ENCODE data around the gene CLN6. TPM values are rescaled to one million over a fixed set of nuclear protein-coding genes. Genes with fewer than 3 reads are reported as not detected.
A peak's percentile ranks its signal among the peaks of the same experiment; 100 is the strongest.

Gene CLN6
- total and polyA plus RNA-seq, 8 donors = 6.4 to 151 (median 17.3) TPM

DNA sequence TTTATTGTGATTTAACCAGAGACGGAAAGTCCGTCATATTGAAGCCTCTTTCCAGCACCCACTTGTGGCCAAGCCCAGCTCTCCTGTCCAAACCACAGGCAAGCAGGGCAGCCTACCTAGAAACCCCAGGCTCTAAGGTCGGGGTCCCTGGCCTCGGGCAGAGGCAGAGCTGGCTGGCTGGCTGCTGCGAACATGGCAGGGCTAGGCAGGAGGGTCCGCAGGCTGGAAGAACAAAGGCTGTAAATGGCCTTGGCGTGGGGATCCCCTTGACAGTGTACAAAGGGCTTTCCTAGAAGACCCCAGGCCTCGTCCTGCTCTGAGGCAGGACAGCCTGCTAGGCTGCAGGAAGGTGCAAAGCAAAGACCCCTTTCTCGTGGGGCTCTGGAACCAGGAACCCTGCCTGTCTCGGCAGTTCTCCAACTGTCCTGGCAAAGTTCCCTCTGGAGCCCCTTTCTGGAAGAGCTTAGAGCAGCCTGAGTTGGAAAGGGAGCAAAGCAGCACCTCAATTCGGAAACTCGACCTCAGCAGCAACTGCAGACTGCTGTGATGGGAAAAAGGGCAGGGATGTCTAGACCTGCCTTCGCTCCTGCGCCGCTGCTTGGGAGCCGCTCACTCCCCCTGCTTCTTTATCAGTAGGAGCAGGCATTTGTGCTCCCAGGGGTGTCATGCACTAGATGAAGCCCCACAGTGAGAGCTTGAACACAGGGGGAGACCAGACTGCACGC, 32.9 kb downstream of the CLN6 start:
- peaks cover 23 to 51% (median 30%) of the 10 kb centered on the region in 4 donors for H3K36me3 ChIP-seq
- H3K27me3 ChIP-seq = no peaks in the 10 kb centered on the region
- no peaks in the 10 kb centered on the region for H3K9me3 ChIP-seq
- no peak overlapping the region for H3K4me3 ChIP-seq
- peaks cover 8 to 38% (median 16%) of the 10 kb centered on the region in 4 donors for H3K4me1 ChIP-seq
- 72 to 91% (median 89%) methylated on average over 15 to 17 of the region's 17 CpGs for WGBS, 5 donors
- TF ChIP-seq EP300 (IDR thresholded peaks at IDR 0.05) (no peak), POLR2AphosphoS5 (IDR thresholded peaks at IDR 0.05) (no peak), POLR2A (IDR thresholded peaks at IDR 0.05) (no peak)
- TF ChIP-seq, protein P1, sequence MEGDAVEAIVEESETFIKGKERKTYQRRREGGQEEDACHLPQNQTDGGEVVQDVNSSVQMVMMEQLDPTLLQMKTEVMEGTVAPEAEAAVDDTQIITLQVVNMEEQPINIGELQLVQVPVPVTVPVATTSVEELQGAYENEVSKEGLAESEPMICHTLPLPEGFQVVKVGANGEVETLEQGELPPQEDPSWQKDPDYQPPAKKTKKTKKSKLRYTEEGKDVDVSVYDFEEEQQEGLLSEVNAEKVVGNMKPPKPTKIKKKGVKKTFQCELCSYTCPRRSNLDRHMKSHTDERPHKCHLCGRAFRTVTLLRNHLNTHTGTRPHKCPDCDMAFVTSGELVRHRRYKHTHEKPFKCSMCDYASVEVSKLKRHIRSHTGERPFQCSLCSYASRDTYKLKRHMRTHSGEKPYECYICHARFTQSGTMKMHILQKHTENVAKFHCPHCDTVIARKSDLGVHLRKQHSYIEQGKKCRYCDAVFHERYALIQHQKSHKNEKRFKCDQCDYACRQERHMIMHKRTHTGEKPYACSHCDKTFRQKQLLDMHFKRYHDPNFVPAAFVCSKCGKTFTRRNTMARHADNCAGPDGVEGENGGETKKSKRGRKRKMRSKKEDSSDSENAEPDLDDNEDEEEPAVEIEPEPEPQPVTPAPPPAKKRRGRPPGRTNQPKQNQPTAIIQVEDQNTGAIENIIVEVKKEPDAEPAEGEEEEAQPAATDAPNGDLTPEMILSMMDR (IDR thresholded peaks at IDR 0.05) = no peak
- no peak for DNase-seq
- peak overlapping the region in 1 of 5 donors; percentile 4 for H3K27ac ChIP-seq
- intact Hi-C loops (cut with DNase I; ENCODE audit: low total_unique reads) = no loop called here

DNA sequence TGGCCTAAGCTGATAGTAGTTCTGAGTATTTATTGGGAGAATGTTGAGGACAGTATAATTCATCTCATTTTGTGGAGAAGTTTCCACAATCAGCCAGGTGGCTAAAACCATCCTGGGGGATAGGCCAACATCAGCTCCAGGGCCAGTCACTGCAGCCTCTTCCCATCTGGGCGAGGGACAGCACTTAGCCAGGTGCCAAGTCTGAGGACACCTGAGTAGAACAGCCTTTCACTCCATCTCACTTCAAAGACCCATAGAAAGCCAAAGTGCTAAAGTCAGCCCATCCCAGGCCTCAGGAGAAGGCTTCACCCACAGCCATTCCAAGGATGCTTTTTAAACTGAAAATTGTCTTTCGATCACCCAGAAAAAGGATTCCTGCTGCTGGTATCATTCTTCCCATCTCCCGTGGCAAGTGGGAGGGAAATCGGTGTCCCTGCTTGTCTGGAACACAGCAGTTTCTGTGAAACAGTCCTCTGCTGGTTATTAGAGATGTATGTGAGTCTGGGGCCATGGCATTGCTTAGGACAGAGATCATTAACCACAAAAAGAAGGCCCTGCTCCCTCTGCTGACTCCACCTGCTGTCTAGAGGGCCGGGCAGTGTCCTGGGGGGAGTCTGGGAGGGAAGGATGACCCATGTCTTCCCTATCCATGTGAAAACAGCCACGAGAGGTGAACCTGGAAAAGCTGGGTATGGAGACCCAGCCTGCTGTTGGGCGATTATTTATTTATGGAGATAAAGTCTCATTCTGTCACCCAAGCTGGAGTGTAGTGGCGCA, 34.0 kb downstream of the CLN6 start:
- Histone ChIP-seq H3K27me3 (no peaks in the 10 kb centered on the region), H3K9me3 (no peaks in the 10 kb centered on the region), H3K4me3 (no peak overlapping the region), H3K27ac (peak overlapping the region in 1 of 5 donors; percentile 19), H3K36me3 (peaks cover 23 to 55% (median 35%) of the 10 kb centered on the region in 4 donors), H3K4me1 (peaks cover under 1 to 35% (median 8%) of the 10 kb centered on the region in 4 donors)
- DNase-seq = no peak
- TF ChIP-seq POLR2AphosphoS5 (IDR thresholded peaks at IDR 0.05) (no peak), POLR2A (IDR thresholded peaks at IDR 0.05) (no peak), EP300 (IDR thresholded peaks at IDR 0.05) (no peak)
- TF ChIP-seq, protein P1 (IDR thresholded peaks at IDR 0.05) = no peak
- WGBS, 5 donors = 88 to 94% (median 89%) methylated on average over 7 to 8 of the region's 8 CpGs
- intact Hi-C loops (cut with DNase I; ENCODE audit: low total_unique reads) = no loop called here

DNA sequence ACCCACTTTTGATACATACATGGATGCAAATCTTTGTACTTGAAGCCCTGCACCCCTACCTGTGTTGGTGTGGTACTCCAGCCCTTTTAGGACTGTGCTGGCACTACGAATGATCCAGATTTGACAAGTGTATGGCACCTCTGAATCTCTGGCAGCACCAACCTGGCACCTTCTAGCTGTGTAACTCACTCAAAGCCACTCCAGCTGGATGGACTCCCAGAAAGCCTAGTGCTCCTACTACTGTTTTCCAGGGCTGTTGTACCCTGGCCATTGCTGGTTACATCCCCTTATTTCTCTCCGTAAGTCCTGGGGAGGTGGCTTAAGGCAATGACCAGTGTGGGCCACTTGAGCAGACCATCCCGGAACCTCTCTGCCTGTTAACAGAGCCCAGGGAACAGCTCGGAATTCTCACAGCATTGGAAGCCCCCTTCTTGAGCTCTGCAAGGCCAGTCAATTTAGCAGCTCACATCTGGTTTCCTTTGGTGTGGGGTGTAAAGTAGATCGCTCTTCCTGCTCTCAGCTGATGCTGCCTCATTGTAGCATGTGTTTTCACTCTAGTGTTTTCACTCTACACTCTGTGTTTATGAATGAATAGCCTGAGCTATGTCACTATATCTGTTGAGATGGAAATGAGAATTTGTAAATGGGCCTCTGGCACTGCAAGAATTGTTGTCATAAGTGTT, 36.6 kb downstream of the CLN6 start:
- WGBS, 5 donors = 71 to 94% (median 88%) methylated on average over 5 of the region's 5 CpGs
- peak overlapping the region in 1 of 5 donors; percentile 22 for H3K27ac ChIP-seq
- TF ChIP-seq EP300 (IDR thresholded peaks at IDR 0.05) (no peak), POLR2AphosphoS5 (IDR thresholded peaks at IDR 0.05) (no peak), POLR2A (IDR thresholded peaks at IDR 0.05) (no peak)
- TF ChIP-seq, protein P1 (IDR thresholded peaks at IDR 0.05) = no peak
- H3K9me3 ChIP-seq = no peaks in the 10 kb centered on the region
- DNase-seq = peak in 1 of 2 donors; percentile 52
- H3K4me1 ChIP-seq = peaks cover 0 to 32% (median 9%) of the 10 kb centered on the region in 4 donors
- no peaks in the 10 kb centered on the region for H3K27me3 ChIP-seq
- intact Hi-C loops (cut with DNase I; ENCODE audit: low total_unique reads) = no loop called here
- peaks cover 23 to 76% (median 45%) of the 10 kb centered on the region in 4 donors for H3K36me3 ChIP-seq
- no peak overlapping the region for H3K4me3 ChIP-seq

DNA sequence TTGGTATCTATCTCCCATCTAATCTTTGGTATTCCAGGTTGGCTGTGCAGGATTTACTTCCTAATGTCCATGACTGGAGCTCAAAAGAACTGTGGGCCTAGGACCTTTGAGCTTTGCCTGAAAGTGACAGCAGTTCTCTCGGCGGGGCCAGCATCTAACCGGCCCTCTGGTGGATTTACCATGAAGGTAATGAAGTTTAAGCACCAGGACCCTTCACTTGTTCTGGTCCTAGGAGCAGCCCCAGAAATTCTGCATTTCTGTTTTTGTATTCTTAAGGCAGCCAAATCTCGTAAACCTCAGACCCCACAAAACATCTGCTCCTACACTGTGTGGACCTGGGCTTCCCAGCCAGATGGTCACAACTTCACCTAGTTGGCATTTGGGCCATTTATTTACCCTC, 37.4 kb downstream of the CLN6 start:
- DNase-seq = no peak
- intact Hi-C loops (cut with DNase I; ENCODE audit: low total_unique reads) = no loop called here
- Histone ChIP-seq H3K27me3 (no peaks in the 10 kb centered on the region), H3K4me3 (no peak overlapping the region), H3K4me1 (peaks cover 2 to 41% (median 14%) of the 10 kb centered on the region in 4 donors), H3K27ac (peak overlapping the region in 1 of 5 donors; percentile 22), H3K36me3 (peaks cover 23 to 77% (median 48%) of the 10 kb centered on the region in 4 donors), H3K9me3 (no peaks in the 10 kb centered on the region)
- TF ChIP-seq, protein P1 (IDR thresholded peaks at IDR 0.05) = no peak
- TF ChIP-seq POLR2A (IDR thresholded peaks at IDR 0.05) = no peak
- no peak for TF ChIP-seq POLR2AphosphoS5 (IDR thresholded peaks at IDR 0.05)
- no peak for TF ChIP-seq EP300 (IDR thresholded peaks at IDR 0.05)
- 86 to 97% (median 91%) methylated on average over 4 of the region's 4 CpGs for WGBS, 5 donors

All from stomach (tissue), 9 donors.